GM19099 (cell line): Measurements from ENCODE around the gene MYG1.
A peak's percentile ranks its signal among the peaks of the same experiment; 100 is the strongest.

Source experiments
- POLR2A ChIP-seq: IDR thresholded peaks from 3 replicates; pipeline ENCODE4 v1.6.1; 2011; ENCODE audit warnings: low read depth; ENCODE audit not compliant: insufficient read length; ENCODE audit errors: extremely low read depth

Gene MYG1

GRCh38 chr12:53308276-53308675 is 8.8 kb downstream of the MYG1 start:
- no peak for TF ChIP-seq POLR2A

DNA sequence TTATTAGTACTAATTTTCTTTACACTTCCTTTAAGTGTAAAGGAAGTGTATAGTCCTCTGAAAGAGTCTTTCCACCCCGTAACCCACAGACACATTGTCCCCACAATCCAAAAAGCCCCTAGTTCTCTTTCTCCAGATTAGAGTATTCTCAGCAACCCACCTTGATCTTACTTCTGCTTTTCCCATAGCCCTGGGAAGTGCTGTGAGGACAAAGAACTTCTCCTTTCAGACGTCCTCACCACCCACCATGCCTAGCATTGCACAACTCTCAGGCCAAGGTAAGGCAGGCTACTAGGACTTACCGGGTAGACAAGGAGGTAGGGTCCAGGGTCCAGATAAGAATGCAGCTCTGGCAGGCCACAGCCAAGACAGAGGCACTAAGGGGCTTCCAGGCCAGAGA is 14.5 kb downstream of the MYG1 start:
- TF ChIP-seq POLR2A: no peak

GRCh38 chr12:53320352-53321195 is 21.1 kb downstream of the MYG1 start:
- TF ChIP-seq POLR2A: no peak

GRCh38 chr12:53324113-53324778 is 24.8 kb downstream of the MYG1 start:
- peak; percentile 12 for TF ChIP-seq POLR2A

- TF ChIP-seq POLR2A: peak; percentile 64
Measured at GRCh38 chr12:53324779-53325510, 25.4 kb downstream of the MYG1 start.

GRCh38 chr12:53325511-53326061 is 26.1 kb downstream of the MYG1 start:
- TF ChIP-seq POLR2A: no peak

GRCh38 chr12:53326460-53327185 is 27.1 kb downstream of the MYG1 start:
- no peak for TF ChIP-seq POLR2A

DNA sequence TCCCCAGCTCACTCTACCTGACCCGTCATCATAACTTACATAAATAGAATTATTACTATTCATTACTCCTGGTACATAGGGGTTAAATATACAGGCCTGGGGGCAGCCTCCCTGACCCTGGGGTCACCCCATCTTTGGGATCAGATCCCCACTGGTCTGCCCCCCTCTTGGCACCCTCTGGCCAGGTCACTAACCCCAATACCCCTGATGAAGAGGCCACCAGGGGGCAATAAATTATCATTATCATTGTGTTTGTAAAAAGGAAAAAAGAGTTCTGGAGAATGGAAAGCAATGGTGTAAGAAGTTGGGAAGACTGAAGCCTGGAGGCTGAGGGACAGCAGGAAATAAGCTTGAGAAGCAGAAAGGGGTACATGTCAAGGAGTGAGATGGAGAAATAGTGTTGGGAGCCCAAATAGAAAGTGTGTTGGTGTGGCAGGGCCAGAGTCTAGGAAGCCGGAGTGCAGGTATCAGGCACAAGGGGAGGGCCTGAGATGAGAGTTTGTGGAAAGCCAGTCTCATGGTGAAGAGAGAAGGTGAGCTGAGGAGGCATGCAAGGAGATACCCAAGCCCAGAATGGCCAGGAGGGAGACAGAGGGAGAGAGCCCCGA is 28.0 kb downstream of the MYG1 start:
- no peak for TF ChIP-seq POLR2A

GRCh38 chr12:53328043-53328435 is 28.5 kb downstream of the MYG1 start:
- no peak for TF ChIP-seq POLR2A

DNA sequence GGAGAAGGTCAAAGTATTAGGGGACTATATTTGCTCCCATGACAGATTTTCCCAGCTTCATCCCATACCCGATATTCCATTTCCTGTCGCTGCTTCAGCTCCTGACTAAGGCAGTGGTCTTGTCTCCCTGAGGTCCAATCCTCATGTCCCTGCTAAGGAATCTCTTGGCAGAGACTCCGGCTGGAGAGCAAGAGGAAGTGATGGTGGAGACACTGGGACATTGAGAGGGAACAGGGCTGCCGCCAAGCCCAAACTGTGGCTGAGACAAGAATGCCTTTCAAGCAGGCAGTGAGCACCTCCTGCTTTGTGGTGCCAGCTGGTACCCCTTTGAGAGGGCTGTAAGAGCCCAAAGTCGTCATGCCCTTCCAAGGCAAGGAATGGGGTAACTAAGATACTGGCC is 31.2 kb downstream of the MYG1 start:
- no peak for TF ChIP-seq POLR2A

DNA sequence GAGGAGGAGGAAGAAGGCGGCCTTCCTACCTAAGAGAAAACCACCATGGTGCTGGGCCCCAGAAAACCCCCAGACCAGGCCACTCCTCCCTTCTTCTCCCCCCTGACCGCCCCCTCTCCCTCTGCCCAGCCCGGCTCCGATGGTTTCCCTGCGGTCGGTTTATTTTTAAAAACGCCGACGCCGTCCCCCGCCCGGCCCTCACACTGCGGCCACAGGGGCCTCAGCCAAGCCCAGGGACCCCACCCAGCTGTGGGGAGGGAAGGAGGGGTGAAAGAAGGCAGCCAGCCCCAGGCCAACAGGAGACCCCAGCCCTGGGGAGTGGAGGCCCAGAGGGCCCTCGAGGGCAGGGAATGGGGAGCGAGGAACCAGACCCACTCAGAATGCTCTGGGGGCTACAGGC is 33.2 kb downstream of the MYG1 start:
- TF ChIP-seq POLR2A: no peak

- no peak for TF ChIP-seq POLR2A
Measured at GRCh38 chr12:53333289-53333688, 33.8 kb downstream of the MYG1 start.

DNA sequence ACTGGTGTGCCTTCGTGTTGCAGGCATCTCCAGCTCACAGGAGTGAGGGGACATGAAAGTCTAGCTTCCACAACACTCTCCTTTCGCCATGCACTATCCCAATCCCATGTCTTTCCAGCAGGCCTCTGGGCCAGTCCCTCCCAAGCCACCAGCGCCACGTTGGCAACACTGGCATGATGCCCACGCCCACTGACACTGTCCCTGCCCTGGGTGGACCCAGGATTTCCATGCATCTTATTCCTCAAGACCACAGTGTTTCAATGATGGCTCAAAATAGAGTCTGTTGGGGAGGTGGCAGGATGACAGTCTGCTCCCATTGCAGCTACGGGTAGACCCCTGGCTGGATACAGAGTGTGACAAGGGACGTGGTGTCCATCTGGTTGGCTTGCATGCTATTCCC is 34.4 kb downstream of the MYG1 start:
- TF ChIP-seq POLR2A: no peak

DNA sequence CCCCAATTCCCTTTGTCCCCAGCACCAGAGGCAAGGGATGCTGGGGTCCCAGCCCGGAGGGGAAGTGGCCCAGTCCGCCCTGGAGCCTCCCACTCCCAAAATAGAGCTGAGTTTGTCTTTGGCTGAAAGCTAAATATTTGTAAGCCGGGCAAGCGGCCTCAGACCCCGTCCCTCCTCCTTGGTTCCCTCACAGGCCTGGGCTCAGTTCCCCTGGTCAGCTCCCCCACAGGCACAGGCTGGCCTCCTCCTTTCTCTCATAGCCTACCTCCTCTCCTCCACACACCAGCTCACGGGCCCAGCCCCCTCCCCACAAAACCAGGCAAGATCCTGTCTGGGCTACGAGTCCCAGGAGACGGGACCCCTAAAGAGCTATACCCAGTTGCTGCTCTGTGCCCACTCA is 35.3 kb downstream of the MYG1 start:
- no peak for TF ChIP-seq POLR2A
